NB4 (cell line): ENCODE data around the gene HBZ.

Experiments
- DNase-seq: peaks from one replicate; pipeline ENCODE4 v3.0.0; 2010; ENCODE audit warnings: low read depth
- H3K4me3 ChIP-seq: one replicate; pipeline ENCODE4 v1.5.1; 2011; ENCODE audit warnings: mild to moderate bottlenecking, low read depth, low read length, moderate library complexity
- CTCF ChIP-seq: IDR thresholded peaks from one replicate; pipeline ENCODE4 v1.5.1; 2012; ENCODE audit warnings: low read depth, low read length
- MAX ChIP-seq: IDR thresholded peaks from 2 replicates; pipeline ENCODE4 v1.6.1; 2011; ENCODE audit warnings: low read depth, low read length
- MYC ChIP-seq: IDR thresholded peaks from 2 replicates; pipeline ENCODE4 v1.6.1; 2011; ENCODE audit warnings: low read depth, low read length
- POLR2A ChIP-seq: IDR thresholded peaks from 2 replicates; pipeline ENCODE4 v1.6.1; 2011; ENCODE audit warnings: mild to moderate bottlenecking; ENCODE audit not compliant: insufficient read length; ENCODE audit errors: extremely low read depth

The HBZ gene

GRCh38 chr16:129075-129474, 23.4 kb upstream of the HBZ start:
- TF ChIP-seq MYC (no peak), CTCF (no peak), POLR2A (no peak), MAX (no peak)
- no peak overlapping the region for H3K4me3 ChIP-seq
- no peak for DNase-seq

- no peak overlapping the region for H3K4me3 ChIP-seq
- no peak for TF ChIP-seq MYC
- DNase-seq: no peak
Measured at GRCh38 chr16:130533-131173, 21.8 kb upstream of the HBZ start.

- no peak overlapping the region for H3K4me3 ChIP-seq
- DNase-seq: no peak
- TF ChIP-seq MYC (no peak), POLR2A (no peak), CTCF (no peak), MAX (no peak)
Measured at GRCh38 chr16:132120-132519, 20.3 kb upstream of the HBZ start.

GRCh38 chr16:133716-134115, 18.7 kb upstream of the HBZ start:
- H3K4me3 ChIP-seq: no peak overlapping the region
- no peak for DNase-seq
- no peak for TF ChIP-seq MAX
- TF ChIP-seq POLR2A: no peak
- no peak for TF ChIP-seq CTCF
- TF ChIP-seq MYC: no peak

GRCh38 chr16:138049-138417, 14.4 kb upstream of the HBZ start:
- no peak for TF ChIP-seq MYC
- TF ChIP-seq POLR2A: no peak
- TF ChIP-seq MAX: no peak
- TF ChIP-seq CTCF: no peak
- DNase-seq: peak; percentile 29
- H3K4me3 ChIP-seq: peak overlapping the region; percentile 70

- DNase-seq: no peak
- TF ChIP-seq CTCF (no peak), MYC (no peak), POLR2A (no peak), MAX (no peak)
- H3K4me3 ChIP-seq: no peak overlapping the region
Measured at GRCh38 chr16:140175-140857, 12.1 kb upstream of the HBZ start.
